Thymus (tissue), 11 donors: ENCODE results near the gene RAB3GAP2. TPM values are rescaled to one million over a fixed set of nuclear protein-coding genes. Genes with fewer than 3 reads are reported as not detected.
"Not testable (repeated sequence)": the region's sequence is repeated elsewhere in the genome, so short reads cannot be mapped to it uniquely, and the experiment has no call there.

Source experiments
- DNase-seq, 9 donors: peaks; one replicate each; pipeline ENCODE4 v3.0.0-alpha.2; 2013; ENCODE audit warnings: low spot score in 9 of 9, low read depth in 6 of 9, missing footprints in 1 of 9
- H3K27ac ChIP-seq, 2 donors: one replicate each; pipeline ENCODE4 v1.5.1; 2013; ENCODE audit warnings: control low read depth in 1 of 2, low read depth in 1 of 2, low read length in 1 of 2, mild to moderate bottlenecking in 1 of 2, moderate library complexity in 1 of 2
- H3K27me3 ChIP-seq, 2 donors: one replicate each; pipeline ENCODE4 v1.5.1; 2013; ENCODE audit warnings: low read length in 1 of 2; ENCODE audit not compliant: control insufficient read depth in 2 of 2, insufficient read depth in 1 of 2
- H3K36me3 ChIP-seq, 2 donors: one replicate each; pipeline ENCODE4 v1.5.1; 2013; ENCODE audit warnings: low read length in 1 of 2, mild to moderate bottlenecking in 1 of 2, moderate library complexity in 1 of 2; ENCODE audit not compliant: control insufficient read depth in 2 of 2, insufficient read depth in 2 of 2
- H3K4me1 ChIP-seq, 2 donors: one replicate each; pipeline ENCODE4 v1.5.1; 2013; ENCODE audit warnings: low read length in 2 of 2; ENCODE audit not compliant: control insufficient read depth in 2 of 2, insufficient read depth in 2 of 2
- H3K4me3 ChIP-seq, 2 donors: one replicate each; pipeline ENCODE4 v1.5.1; 2013; ENCODE audit warnings: low read length in 2 of 2, control low read depth in 1 of 2, mild to moderate bottlenecking in 1 of 2
- H3K9me3 ChIP-seq, 2 donors: one replicate each; pipeline ENCODE4 v1.5.1; 2013; ENCODE audit warnings: low read length in 1 of 2, mild to moderate bottlenecking in 1 of 2; ENCODE audit not compliant: control insufficient read depth in 2 of 2, insufficient read depth in 1 of 2
- WGBS: extraction: QIAGEN DNeasy Blood & Tissue Kit; methylation state at CpG from one replicate; pipeline ENCODE4 v1.1.7; 2013; 5-methylcytosine and 5-hydroxymethylcytosine counted together
- polyA plus RNA-seq: library from polyadenylated mRNA; stranded (reverse); fragments of 200-250 nt; gene quantifications from one replicate; pipeline ENCODE4 v1.2.3, GENCODE V29; 2013
- total RNA-seq: library from RNA; stranded (reverse); fragments of 120-200 nt; gene quantifications from one replicate; pipeline ENCODE4 v1.2.4, GENCODE V29; 2013
- donor health status: healthy.

Gene RAB3GAP2
- total and polyA plus RNA-seq, 2 donors, result 14.4 to 19.6 TPM

- no peak for DNase-seq
- Histone ChIP-seq H3K36me3 (peaks cover 28 to 49% of the 10 kb centered on the region in 2 donors), H3K4me1 (no peaks in the 10 kb centered on the region), H3K27ac (no peak overlapping the region), H3K27me3 (no peaks in the 10 kb centered on the region), H3K4me3 (no peak overlapping the region), H3K9me3 (no peaks in the 10 kb centered on the region)
- 99% methylated on average over 1 of the region's 1 CpG for WGBS
Measured at GRCh38 chr1:220160027-220160426, 112.2 kb downstream of the RAB3GAP2 start.

- no peak for DNase-seq
- H3K27ac ChIP-seq, result no peak overlapping the region
- 98% methylated on average over 3 of the region's 3 CpGs for WGBS
- peaks cover 33 to 50% of the 10 kb centered on the region in 2 donors for H3K36me3 ChIP-seq
- no peaks in the 10 kb centered on the region for H3K9me3 ChIP-seq
- H3K4me3 ChIP-seq, result no peak overlapping the region
- H3K27me3 ChIP-seq, result no peaks in the 10 kb centered on the region
- H3K4me1 ChIP-seq, result no peaks in the 10 kb centered on the region
Measured at GRCh38 chr1:220159041-220159440, 113.2 kb downstream of the RAB3GAP2 start.

GRCh38 chr1:220158530-220158929 lies 113.7 kb downstream of the RAB3GAP2 start:
- 98% methylated on average over 7 of the region's 7 CpGs for WGBS
- H3K27me3 ChIP-seq, H3K4me3 ChIP-seq, H3K9me3 ChIP-seq, H3K4me1 ChIP-seq, H3K27ac ChIP-seq, DNase-seq: not testable (repeated sequence)
- H3K36me3 ChIP-seq, result peaks cover 34 to 46% of the 10 kb centered on the region in 2 donors

- DNase-seq, result no peak
Measured at GRCh38 chr1:220157738-220158137, 114.5 kb downstream of the RAB3GAP2 start.

GRCh38 chr1:220156620-220157146 lies 115.6 kb downstream of the RAB3GAP2 start:
- no peak for DNase-seq
- H3K4me3 ChIP-seq, result no peak overlapping the region
- H3K9me3 ChIP-seq, result no peaks in the 10 kb centered on the region
- H3K27me3 ChIP-seq, result no peaks in the 10 kb centered on the region
- H3K4me1 ChIP-seq, result no peaks in the 10 kb centered on the region
- H3K27ac ChIP-seq, result no peak overlapping the region
- 99% methylated on average over 4 of the region's 4 CpGs for WGBS
- H3K36me3 ChIP-seq, result peaks cover 40 to 55% of the 10 kb centered on the region in 2 donors

More at GRCh38 chr1:220157738-220158137, 114.5 kb downstream of the RAB3GAP2 start:
- no peaks in the 10 kb centered on the region for H3K4me1 ChIP-seq
- H3K27ac ChIP-seq, result no peak overlapping the region
- H3K36me3 ChIP-seq, result peaks cover 37 to 47% of the 10 kb centered on the region in 2 donors
- no peaks in the 10 kb centered on the region for H3K9me3 ChIP-seq
- H3K4me3 ChIP-seq, result no peak overlapping the region
- no peaks in the 10 kb centered on the region for H3K27me3 ChIP-seq
- 92% methylated on average over 2 of the region's 2 CpGs for WGBS

GRCh38 chr1:220153147-220153546 lies 119.1 kb downstream of the RAB3GAP2 start:
- H3K9me3 ChIP-seq, result no peaks in the 10 kb centered on the region
- no peaks in the 10 kb centered on the region for H3K4me1 ChIP-seq
- no peak overlapping the region for H3K4me3 ChIP-seq
- no peak overlapping the region for H3K27ac ChIP-seq
- H3K36me3 ChIP-seq, result peaks cover 40 to 57% of the 10 kb centered on the region in 2 donors
- no peaks in the 10 kb centered on the region for H3K27me3 ChIP-seq
- DNase-seq, result no peak

GRCh38 chr1:220151454-220151853 lies 120.8 kb downstream of the RAB3GAP2 start:
- no peaks in the 10 kb centered on the region for H3K4me1 ChIP-seq
- H3K36me3 ChIP-seq, result peaks cover 33 to 46% of the 10 kb centered on the region in 2 donors
- DNase-seq, result no peak
- H3K4me3 ChIP-seq, result no peak overlapping the region
- no peak overlapping the region for H3K27ac ChIP-seq
- no peaks in the 10 kb centered on the region for H3K27me3 ChIP-seq
- WGBS, result 94% methylated on average over 3 of the region's 3 CpGs
- no peaks in the 10 kb centered on the region for H3K9me3 ChIP-seq

- H3K4me3 ChIP-seq, result no peak overlapping the region
- H3K9me3 ChIP-seq, result no peaks in the 10 kb centered on the region
- H3K27ac ChIP-seq, result no peak overlapping the region
- DNase-seq, result no peak
- WGBS, result 100% methylated on average over 1 of the region's 1 CpG
- peaks cover 18 to 44% of the 10 kb centered on the region in 2 donors for H3K36me3 ChIP-seq
- H3K27me3 ChIP-seq, result no peaks in the 10 kb centered on the region
- no peaks in the 10 kb centered on the region for H3K4me1 ChIP-seq
Measured at GRCh38 chr1:220149742-220150141, 122.5 kb downstream of the RAB3GAP2 start.

- H3K4me3 ChIP-seq, result no peak overlapping the region
- no peaks in the 10 kb centered on the region for H3K9me3 ChIP-seq
- peaks cover 11 to 39% of the 10 kb centered on the region in 2 donors for H3K36me3 ChIP-seq
- H3K27ac ChIP-seq, result no peak overlapping the region
- H3K4me1 ChIP-seq, result no peaks in the 10 kb centered on the region
- 98% methylated on average over 5 of the region's 5 CpGs for WGBS
- DNase-seq, result no peak
- H3K27me3 ChIP-seq, result no peaks in the 10 kb centered on the region
Measured at GRCh38 chr1:220144051-220144450, 128.2 kb downstream of the RAB3GAP2 start.
